Stomach (tissue), 9 donors: ENCODE results near the gene STAB1. TPM values are rescaled to one million over a fixed set of nuclear protein-coding genes. Genes with fewer than 3 reads are reported as not detected.

ENCODE experiments used
- DNase-seq, 2 donors: peaks; one replicate each; pipeline versions ENCODE4 v3.0.0 to v3.0.0-alpha.2; 2013 to 2019
- H3K27ac ChIP-seq, 5 donors: fragments of 200-600 bp in 4 of 5; sonication (generic) in 4 of 5; one replicate each; pipeline ENCODE4 v1.5.1; 2013 to 2019; ENCODE audit warnings: mild to moderate bottlenecking in 1 of 5, moderate library complexity in 1 of 5
- H3K27me3 ChIP-seq, 3 donors: fragments of 200-600 bp; sonication (generic); one replicate each; pipeline ENCODE4 v1.5.1; 2017 to 2019; ENCODE audit warnings: mixed run types in 1 of 3
- H3K36me3 ChIP-seq, 4 donors: fragments of 200-600 bp; sonication (generic); 1 replicate in 3 of 4; 2 replicates in 1 of 4; pipeline ENCODE4 v1.5.1; 2016 to 2019
- H3K4me1 ChIP-seq, 4 donors: fragments of 200-600 bp; sonication (generic); one replicate each; pipeline ENCODE4 v1.5.1; 2016 to 2019
- H3K4me3 ChIP-seq, 4 donors: fragments of 200-600 bp; sonication (generic) in 3 of 4; one replicate each; pipeline ENCODE4 v1.5.1; 2016 to 2019; ENCODE audit warnings: mild to moderate bottlenecking in 1 of 4
- H3K9me3 ChIP-seq, 4 donors: fragments of 200-600 bp; sonication (generic); one replicate each; pipeline ENCODE4 v1.5.1; 2016 to 2019
- CTCF ChIP-seq, 7 experiments: fragments of 450-650 bp in 4 of 7; fragments of 200-600 bp in 3 of 7; sonication (generic) in 3 of 7; IDR thresholded peaks; one replicate each; pipeline ENCODE4 v1.5.1; 2016 to 2019; ENCODE audit warnings: antibody characterized with exemption in 7 of 7, control low read depth in 2 of 7, mild to moderate bottlenecking in 1 of 7
- EP300 ChIP-seq: sonication (generic); formaldehyde crosslinking; IDR thresholded peaks from one replicate; pipeline ENCODE4 v1.6.1; 2017; ENCODE audit warnings: antibody characterized with exemption
- POLR2A ChIP-seq, 4 donors: fragments of 450-650 bp; IDR thresholded peaks; one replicate each; pipeline ENCODE4 v1.6.1; 2016; ENCODE audit warnings: antibody characterized with exemption in 4 of 4, control low read depth in 2 of 4, mild to moderate bottlenecking in 1 of 4, moderate library complexity in 1 of 4
- POLR2AphosphoS5 ChIP-seq, 3 donors: sonication (generic); formaldehyde crosslinking; IDR thresholded peaks; one replicate each; pipeline ENCODE4 v1.6.1; 2016; ENCODE audit warnings: antibody characterized with exemption in 3 of 3
- WGBS, 5 donors: extraction: QIAGEN DNeasy Blood & Tissue Kit in 3 of 5; methylation state at CpG; one replicate each; pipeline versions ENCODE4 v1.1.5 to v1.1.7; 2013 to 2018; 5-methylcytosine and 5-hydroxymethylcytosine counted together
- intact Hi-C: fragments of 100-400 bp; cut with DNase I; formaldehyde crosslinking; loops from one replicate; pipeline ENCODE4 v1.15.1; 2023; ENCODE audit warnings: low total_unique reads
- polyA plus RNA-seq, 3 donors: library from polyadenylated mRNA; stranded (reverse); fragments of 200-250 nt; gene quantifications; one replicate each; pipeline ENCODE4 v1.2.3, GENCODE V29; 2013
- total RNA-seq, 5 donors: library from RNA; depleted of rRNA; stranded (reverse); fragments of >200 nt; gene quantifications; one replicate each; pipeline versions ENCODE4 v1.1.0 to v1.2.3, GENCODE V29; 2014 to 2016
- donor health status: healthy with polysubstance abuse.
- donor health status: Bipolar disorder and iron deficiency.
- donor health status: healthy.

Gene STAB1
- total and polyA plus RNA-seq, 8 donors = 33.7 to 295 (median 62.8) TPM

- TF ChIP-seq CTCF (IDR thresholded peaks at IDR 0.05) (no peak), POLR2A (IDR thresholded peaks at IDR 0.05) (no peak), POLR2AphosphoS5 (IDR thresholded peaks at IDR 0.05) (no peak), EP300 (no peak)
- H3K4me1 ChIP-seq = peaks cover 0 to 15% (median 2%) of the 10 kb centered on the region in 4 donors
- H3K4me3 ChIP-seq = no peak overlapping the region
- WGBS, 5 donors = 60 to 82% (median 67%) methylated on average over 3 of the region's 3 CpGs
- no peaks in the 10 kb centered on the region for H3K9me3 ChIP-seq
- H3K36me3 ChIP-seq = peaks cover 55 to 96% (median 89%) of the 10 kb centered on the region in 4 donors
- intact Hi-C loops = no loop called here
- no peaks in the 10 kb centered on the region for H3K27me3 ChIP-seq
- no peak overlapping the region for H3K27ac ChIP-seq
- DNase-seq = no peak
These were observed 57.0 kb downstream of the STAB1 start for GRCh38 chr3:52552089-52552488.

- WGBS, 5 donors = 78 to 91% (median 83%) methylated on average over 5 of the region's 5 CpGs
- peaks cover 0 to 22% (median 2%) of the 10 kb centered on the region in 4 donors for H3K4me1 ChIP-seq
- peaks cover 43 to 96% (median 88%) of the 10 kb centered on the region in 4 donors for H3K36me3 ChIP-seq
- no peak for DNase-seq
- no peaks in the 10 kb centered on the region for H3K27me3 ChIP-seq
- no peaks in the 10 kb centered on the region for H3K9me3 ChIP-seq
- intact Hi-C loops = no loop called here
- no peak overlapping the region for H3K27ac ChIP-seq
- no peak for TF ChIP-seq CTCF (IDR thresholded peaks at IDR 0.05)
- TF ChIP-seq POLR2A (IDR thresholded peaks at IDR 0.05) = no peak
- TF ChIP-seq EP300 = no peak
- no peak for TF ChIP-seq POLR2AphosphoS5 (IDR thresholded peaks at IDR 0.05)
- no peak overlapping the region for H3K4me3 ChIP-seq
These were observed 59.1 kb downstream of the STAB1 start for GRCh38 chr3:52554026-52554755.

DNA sequence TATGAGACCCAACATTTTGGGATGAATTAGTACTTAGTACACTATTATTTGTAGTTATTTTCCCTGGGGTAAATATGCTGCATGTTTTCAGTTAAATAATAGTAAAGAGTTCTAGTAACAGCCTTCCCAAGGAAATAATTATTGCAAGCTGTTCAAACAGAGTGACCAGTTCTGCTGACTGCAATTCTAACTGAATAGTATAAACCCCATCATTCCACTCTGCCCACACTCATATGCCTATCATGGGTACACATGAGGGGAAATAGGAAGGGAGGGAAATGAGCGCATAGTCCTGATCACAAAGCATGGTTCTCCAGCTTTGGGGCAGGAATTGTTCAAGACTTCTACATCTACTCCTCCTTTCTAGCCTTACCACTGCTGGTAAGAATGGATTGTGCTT is 59.9 kb downstream of the STAB1 start:
- Histone ChIP-seq H3K27me3 (no peaks in the 10 kb centered on the region), H3K36me3 (peaks cover 40 to 96% (median 88%) of the 10 kb centered on the region in 4 donors), H3K9me3 (no peaks in the 10 kb centered on the region), H3K27ac (no peak overlapping the region), H3K4me3 (no peak overlapping the region), H3K4me1 (peaks cover 0 to 22% (median 2%) of the 10 kb centered on the region in 4 donors)
- WGBS, 5 donors = 90 to 100% (median 100%) methylated on average over 1 of the region's 1 CpG
- intact Hi-C loops = no loop called here
- no peak for TF ChIP-seq POLR2AphosphoS5 (IDR thresholded peaks at IDR 0.05)
- no peak for TF ChIP-seq EP300
- TF ChIP-seq POLR2A (IDR thresholded peaks at IDR 0.05) = no peak
- TF ChIP-seq CTCF (IDR thresholded peaks at IDR 0.05) = no peak
- no peak for DNase-seq

DNA sequence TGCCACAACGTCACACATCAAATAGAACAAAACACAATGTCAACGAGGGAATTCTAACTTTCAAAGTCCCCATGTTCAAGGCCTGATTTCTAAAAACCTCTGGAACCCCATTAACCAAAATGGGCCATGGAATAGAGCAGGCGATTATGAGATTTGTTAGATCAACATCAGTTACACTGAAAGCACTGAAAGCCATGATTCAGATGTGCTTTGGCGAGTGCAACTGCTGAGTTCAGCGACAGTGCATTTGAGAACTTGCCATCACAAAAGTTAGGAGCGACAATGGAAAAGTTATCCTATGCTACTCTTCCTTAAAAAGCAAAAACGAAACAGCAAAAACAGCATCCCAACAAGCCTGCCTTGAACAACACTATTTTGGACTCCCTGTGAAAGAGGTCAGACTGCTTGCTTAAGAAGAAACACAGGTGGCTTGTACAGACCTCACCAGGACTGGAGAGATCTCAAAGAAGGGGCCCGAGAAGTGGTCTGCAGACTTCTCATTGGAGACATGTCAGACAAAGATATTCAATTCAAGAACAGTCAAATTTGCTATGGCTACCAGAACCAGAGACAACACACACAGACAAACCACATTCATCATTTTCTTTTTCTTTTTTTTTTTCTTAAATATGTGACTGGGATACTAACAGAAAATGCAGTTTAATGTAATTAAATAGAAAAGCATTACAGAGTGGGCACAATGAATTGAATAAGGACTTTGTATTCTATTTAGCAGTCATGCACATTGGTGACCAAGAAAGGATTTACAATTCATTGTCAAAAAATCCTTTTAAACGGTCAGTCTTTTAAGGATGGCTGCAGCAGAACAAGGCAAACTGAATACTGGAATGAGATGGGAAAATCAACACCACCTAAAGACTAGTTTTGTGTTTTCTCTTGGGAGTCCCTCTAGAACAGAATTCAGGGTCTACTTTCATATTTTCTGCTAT is 62.1 kb downstream of the STAB1 start:
- intact Hi-C loops = no loop called here
- no peak overlapping the region for H3K4me3 ChIP-seq
- no peaks in the 10 kb centered on the region for H3K9me3 ChIP-seq
- H3K27me3 ChIP-seq = no peaks in the 10 kb centered on the region
- no peak overlapping the region for H3K27ac ChIP-seq
- no peak for TF ChIP-seq EP300
- TF ChIP-seq POLR2AphosphoS5 (IDR thresholded peaks at IDR 0.05) = no peak
- no peak for TF ChIP-seq CTCF (IDR thresholded peaks at IDR 0.05)
- no peak for TF ChIP-seq POLR2A (IDR thresholded peaks at IDR 0.05)
- H3K4me1 ChIP-seq = peaks cover 0 to 22% (median 2%) of the 10 kb centered on the region in 4 donors
- no peak for DNase-seq
- H3K36me3 ChIP-seq = peaks cover 30 to 96% (median 88%) of the 10 kb centered on the region in 4 donors
- WGBS, 5 donors = 82 to 86% (median 84%) methylated on average over 9 of the region's 9 CpGs
